GM23338 (cell line): ENCODE measurements around the gene MRM2.

Source experiments
- EZH2 ChIP-seq: fragments of 200-600 bp; sonication (generic); IDR thresholded peaks from one replicate; pipeline ENCODE4 v1.8.0; 2017; ENCODE audit warnings: antibody characterized with exemption, mild to moderate bottlenecking, low read depth; ENCODE audit not compliant: unreplicated experiment
- TF ChIP-seq, protein P1 (sequence below): IDR thresholded peaks from one replicate; pipeline ENCODE4 v1.6.1; 2018; ENCODE audit warnings: antibody characterized with exemption; ENCODE audit not compliant: unreplicated experiment
- TF ChIP-seq, protein P2 (sequence below), 2 experiments: fragments of 200-600 bp in 1 of 2; sonication (generic) in 1 of 2; conservative IDR thresholded peaks; 2 replicates each; pipeline versions ENCODE4 v1.5.1 to v1.6.1; 2016 to 2017; ENCODE audit warnings: antibody characterized with exemption in 2 of 2, low read depth in 2 of 2, mild to moderate bottlenecking in 2 of 2, moderate library complexity in 1 of 2

DNA sequence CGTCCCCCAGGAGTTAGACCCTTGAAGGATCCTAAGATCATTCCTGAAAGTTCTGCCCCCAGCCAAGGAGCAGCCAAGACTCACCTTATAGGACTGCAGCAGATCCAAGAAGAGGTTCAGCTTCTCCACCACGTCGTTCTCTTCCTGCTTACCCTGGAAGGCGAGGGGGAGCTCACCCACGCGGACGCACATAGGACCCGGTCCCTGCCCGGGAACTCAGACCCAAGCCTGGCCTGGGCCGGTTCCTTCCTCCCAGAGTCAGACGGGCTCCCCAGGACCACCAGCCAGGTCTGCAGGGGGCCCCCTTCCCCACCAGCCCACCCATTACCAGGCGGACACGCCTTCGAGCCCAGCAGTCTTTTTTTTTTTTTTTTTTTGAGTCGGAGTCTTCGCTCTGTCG is 15.6 kb upstream of the MRM2 start:
- TF ChIP-seq, protein P1, sequence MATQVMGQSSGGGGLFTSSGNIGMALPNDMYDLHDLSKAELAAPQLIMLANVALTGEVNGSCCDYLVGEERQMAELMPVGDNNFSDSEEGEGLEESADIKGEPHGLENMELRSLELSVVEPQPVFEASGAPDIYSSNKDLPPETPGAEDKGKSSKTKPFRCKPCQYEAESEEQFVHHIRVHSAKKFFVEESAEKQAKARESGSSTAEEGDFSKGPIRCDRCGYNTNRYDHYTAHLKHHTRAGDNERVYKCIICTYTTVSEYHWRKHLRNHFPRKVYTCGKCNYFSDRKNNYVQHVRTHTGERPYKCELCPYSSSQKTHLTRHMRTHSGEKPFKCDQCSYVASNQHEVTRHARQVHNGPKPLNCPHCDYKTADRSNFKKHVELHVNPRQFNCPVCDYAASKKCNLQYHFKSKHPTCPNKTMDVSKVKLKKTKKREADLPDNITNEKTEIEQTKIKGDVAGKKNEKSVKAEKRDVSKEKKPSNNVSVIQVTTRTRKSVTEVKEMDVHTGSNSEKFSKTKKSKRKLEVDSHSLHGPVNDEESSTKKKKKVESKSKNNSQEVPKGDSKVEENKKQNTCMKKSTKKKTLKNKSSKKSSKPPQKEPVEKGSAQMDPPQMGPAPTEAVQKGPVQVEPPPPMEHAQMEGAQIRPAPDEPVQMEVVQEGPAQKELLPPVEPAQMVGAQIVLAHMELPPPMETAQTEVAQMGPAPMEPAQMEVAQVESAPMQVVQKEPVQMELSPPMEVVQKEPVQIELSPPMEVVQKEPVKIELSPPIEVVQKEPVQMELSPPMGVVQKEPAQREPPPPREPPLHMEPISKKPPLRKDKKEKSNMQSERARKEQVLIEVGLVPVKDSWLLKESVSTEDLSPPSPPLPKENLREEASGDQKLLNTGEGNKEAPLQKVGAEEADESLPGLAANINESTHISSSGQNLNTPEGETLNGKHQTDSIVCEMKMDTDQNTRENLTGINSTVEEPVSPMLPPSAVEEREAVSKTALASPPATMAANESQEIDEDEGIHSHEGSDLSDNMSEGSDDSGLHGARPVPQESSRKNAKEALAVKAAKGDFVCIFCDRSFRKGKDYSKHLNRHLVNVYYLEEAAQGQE: no peak
- TF ChIP-seq, protein P2, sequence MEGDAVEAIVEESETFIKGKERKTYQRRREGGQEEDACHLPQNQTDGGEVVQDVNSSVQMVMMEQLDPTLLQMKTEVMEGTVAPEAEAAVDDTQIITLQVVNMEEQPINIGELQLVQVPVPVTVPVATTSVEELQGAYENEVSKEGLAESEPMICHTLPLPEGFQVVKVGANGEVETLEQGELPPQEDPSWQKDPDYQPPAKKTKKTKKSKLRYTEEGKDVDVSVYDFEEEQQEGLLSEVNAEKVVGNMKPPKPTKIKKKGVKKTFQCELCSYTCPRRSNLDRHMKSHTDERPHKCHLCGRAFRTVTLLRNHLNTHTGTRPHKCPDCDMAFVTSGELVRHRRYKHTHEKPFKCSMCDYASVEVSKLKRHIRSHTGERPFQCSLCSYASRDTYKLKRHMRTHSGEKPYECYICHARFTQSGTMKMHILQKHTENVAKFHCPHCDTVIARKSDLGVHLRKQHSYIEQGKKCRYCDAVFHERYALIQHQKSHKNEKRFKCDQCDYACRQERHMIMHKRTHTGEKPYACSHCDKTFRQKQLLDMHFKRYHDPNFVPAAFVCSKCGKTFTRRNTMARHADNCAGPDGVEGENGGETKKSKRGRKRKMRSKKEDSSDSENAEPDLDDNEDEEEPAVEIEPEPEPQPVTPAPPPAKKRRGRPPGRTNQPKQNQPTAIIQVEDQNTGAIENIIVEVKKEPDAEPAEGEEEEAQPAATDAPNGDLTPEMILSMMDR (conservative IDR thresholded peaks at IDR 0.05; ENCODE audit: low read depth in 2 of 2): no peak
- no peak for TF ChIP-seq EZH2
